Measurements from ENCODE around the gene THBS3. TPM values are rescaled to one million over a fixed set of nuclear protein-coding genes. Genes with fewer than 3 reads are reported as not detected.

Gene THBS3
- total and polyA plus RNA-seq, 2 of the 13 experiments (the other 11 are each of a cell fraction or from before 2014, with no cell fraction given): 0.86 to 3.6 TPM

DNA sequence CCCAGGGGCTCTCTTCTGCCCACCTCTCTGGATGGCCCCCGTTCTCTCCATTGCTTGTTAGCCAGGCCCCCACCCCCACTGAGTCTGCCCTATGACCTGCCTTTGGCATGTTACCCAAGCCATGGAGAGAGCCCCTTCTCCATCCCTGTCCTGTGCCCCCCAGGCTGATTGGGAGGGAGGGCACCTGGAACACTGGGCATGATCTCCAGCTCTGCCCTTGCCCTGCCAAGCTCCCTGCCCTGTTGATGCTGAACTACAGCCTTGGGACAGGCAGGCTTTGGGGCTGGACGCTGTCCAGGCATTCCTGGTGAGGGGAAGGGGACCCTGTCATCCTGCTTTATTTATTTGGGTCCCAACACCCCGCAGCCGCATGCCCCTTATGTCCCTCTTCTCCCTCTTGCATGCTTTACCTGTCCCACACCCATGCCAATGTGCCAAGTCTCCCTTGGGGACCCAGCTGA is 23.3 kb downstream of the THBS3 start:
- Histone ChIP-seq H3K4me3 (replicated peaks in 1 of 3; ENCODE audit: insufficient read depth in 1 of 3, low read depth in 2 of 3, low read length in 3 of 3) (no peak overlapping the region), H3K9ac (ENCODE audit: insufficient read depth, low read depth, low read length) (no peak overlapping the region), H3K36me3 (replicated peaks in 1 of 2; ENCODE audit: control insufficient read depth in 1 of 2, insufficient read depth in 2 of 2, low read length in 2 of 2) (no peaks in the 10 kb centered on the region), H2AFZ (ENCODE audit: low read length) (no peak overlapping the region), H3K4me2 (ENCODE audit: low read depth, low read length) (no peak overlapping the region), H3K27me3 (ENCODE audit: control insufficient read depth in 1 of 2, insufficient read depth in 2 of 2, low read length in 2 of 2) (peaks cover 7 to 61% of the 10 kb centered on the region in 2 experiments; a peak in 4 of 5 replicates), H3K4me1 (ENCODE audit: insufficient read depth, low read length) (peaks cover 16% of the 10 kb centered on the region; the same call in 1 of the 2 replicates), H4K20me1 (ENCODE audit: insufficient read depth, low read length) (no peaks in the 10 kb centered on the region), H3K27ac (ENCODE audit: extremely low read length, insufficient read depth, low read length) (no peak overlapping the region), H3K9me3 (ENCODE audit: low read length) (no peaks in the 10 kb centered on the region), H3K79me2 (ENCODE audit: insufficient read depth, low read length) (no peaks in the 10 kb centered on the region)
- CTCF ChIA-PET (ENCODE audit: low intra/inter-chr PET ratio, low total read pairs): no interaction called here
- no peak for TF ChIP-seq HNRNPLL (IDR thresholded peaks at IDR 0.05; ENCODE audit: low read depth, low read length, poor library complexity, severe bottlenecking)
- TF ChIP-seq, protein P1, sequence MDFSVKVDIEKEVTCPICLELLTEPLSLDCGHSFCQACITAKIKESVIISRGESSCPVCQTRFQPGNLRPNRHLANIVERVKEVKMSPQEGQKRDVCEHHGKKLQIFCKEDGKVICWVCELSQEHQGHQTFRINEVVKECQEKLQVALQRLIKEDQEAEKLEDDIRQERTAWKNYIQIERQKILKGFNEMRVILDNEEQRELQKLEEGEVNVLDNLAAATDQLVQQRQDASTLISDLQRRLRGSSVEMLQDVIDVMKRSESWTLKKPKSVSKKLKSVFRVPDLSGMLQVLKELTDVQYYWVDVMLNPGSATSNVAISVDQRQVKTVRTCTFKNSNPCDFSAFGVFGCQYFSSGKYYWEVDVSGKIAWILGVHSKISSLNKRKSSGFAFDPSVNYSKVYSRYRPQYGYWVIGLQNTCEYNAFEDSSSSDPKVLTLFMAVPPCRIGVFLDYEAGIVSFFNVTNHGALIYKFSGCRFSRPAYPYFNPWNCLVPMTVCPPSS (IDR thresholded peaks at IDR 0.05): no peak
- no peak for TF ChIP-seq ZNF441 (CRISPR knock-in tag; IDR thresholded peaks at IDR 0.05; ENCODE audit: borderline replicate concordance)
- no peak for TF ChIP-seq KMT2A (CRISPR knock-in tag; IDR thresholded peaks at IDR 0.05)
- no peak for ATAC-seq
- DNase-seq (ENCODE audit: low spot score): no peak
- no peak for FAIRE-seq
- POLR2A ChIA-PET: no interaction called here
- intact Hi-C loops (cut with micrococcal nuclease; ENCODE audit: unreplicated experiment) (no loop called here), in situ Hi-C loops (cut with HindIII; ENCODE audit: extremely low pct_ligation_motif_present, low pct_unique_long_range_greater_than_20kb) (no loop called here)
- 39% methylated on average over 4 of the region's 4 CpGs for WGBS (ENCODE audit: low lambda C conversion rate)
- BruUV-seq (replicated peaks): no TSS peak

DNA sequence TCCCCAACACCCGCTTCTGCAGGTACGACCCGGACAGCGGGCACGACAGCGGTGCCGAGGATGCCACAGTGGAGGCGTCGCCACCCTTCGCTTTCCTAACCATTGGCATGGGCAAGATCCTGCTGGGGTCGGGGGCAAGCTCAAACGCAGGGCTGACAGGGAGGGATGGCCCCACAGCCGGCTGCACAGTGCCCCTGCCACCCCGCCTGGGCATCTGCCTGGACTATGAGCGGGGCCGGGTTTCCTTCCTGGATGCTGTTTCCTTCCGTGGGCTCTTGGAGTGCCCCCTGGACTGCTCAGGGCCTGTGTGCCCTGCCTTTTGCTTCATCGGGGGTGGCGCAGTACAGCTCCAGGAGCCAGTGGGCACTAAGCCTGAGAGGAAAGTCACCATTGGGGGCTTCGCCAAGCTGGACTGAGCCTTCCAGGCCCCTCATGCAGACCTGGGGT is 23.9 kb downstream of the THBS3 start:
- no peaks in the 10 kb centered on the region for H3K79me2 ChIP-seq (ENCODE audit: insufficient read depth, low read length)
- H4K20me1 ChIP-seq (ENCODE audit: insufficient read depth, low read length): no peaks in the 10 kb centered on the region
- peaks cover 7 to 61% of the 10 kb centered on the region in 2 experiments; a peak in 4 of 5 replicates for H3K27me3 ChIP-seq (ENCODE audit: control insufficient read depth in 1 of 2, insufficient read depth in 2 of 2, low read length in 2 of 2)
- 44% methylated on average over 16 of the region's 20 CpGs for WGBS (ENCODE audit: low lambda C conversion rate)
- TF ChIP-seq HNRNPL (IDR thresholded peaks at IDR 0.05; ENCODE audit: low read depth, low read length) (0 out of 2 replicates have a peak, but pooled peaks have one; percentile 47), ZNF180 (CRISPR knock-in tag; IDR thresholded peaks at IDR 0.05; ENCODE audit: borderline replicate concordance, low read depth) (no peak), JUND (CRISPR knock-in tag; IDR thresholded peaks at IDR 0.05) (no peak)
- H3K9me3 ChIP-seq (ENCODE audit: low read length): no peaks in the 10 kb centered on the region
- CTCF ChIA-PET (ENCODE audit: low intra/inter-chr PET ratio, low total read pairs): no interaction called here
- intact Hi-C loops (cut with micrococcal nuclease; ENCODE audit: unreplicated experiment) (no loop called here), in situ Hi-C loops (cut with HindIII; ENCODE audit: extremely low pct_ligation_motif_present, low pct_unique_long_range_greater_than_20kb) (no loop called here)
- H3K9ac ChIP-seq (ENCODE audit: insufficient read depth, low read depth, low read length): no peak overlapping the region
- no peak for DNase-seq (ENCODE audit: low spot score)
- POLR2A ChIA-PET: no interaction called here
- H3K4me2 ChIP-seq (ENCODE audit: low read depth, low read length): no peak overlapping the region
- no peak overlapping the region for H3K27ac ChIP-seq (ENCODE audit: extremely low read length, insufficient read depth, low read length)
- no peak overlapping the region for H2AFZ ChIP-seq (ENCODE audit: low read length)
- H3K36me3 ChIP-seq (replicated peaks in 1 of 2; ENCODE audit: control insufficient read depth in 1 of 2, insufficient read depth in 2 of 2, low read length in 2 of 2): no peaks in the 10 kb centered on the region
- no TSS peak for BruUV-seq (replicated peaks)
- no peak for FAIRE-seq
- no peak overlapping the region for H3K4me3 ChIP-seq (replicated peaks in 1 of 3; ENCODE audit: insufficient read depth in 1 of 3, low read depth in 2 of 3, low read length in 3 of 3)
- no peak for ATAC-seq
- H3K4me1 ChIP-seq (ENCODE audit: insufficient read depth, low read length): peaks cover 21% of the 10 kb centered on the region
